Endodermal cell (in vitro differentiated cells): ENCODE results near the gene S100A1. TPM values are rescaled to one million over a fixed set of nuclear protein-coding genes. Genes with fewer than 3 reads are reported as not detected.

Source experiments
- DNase-seq: peaks from one replicate; pipeline ENCODE4 v3.0.0-alpha.2; 2017
- H3K27ac ChIP-seq: 2 replicates; pipeline ENCODE4 v1.5.1; 2013; ENCODE audit warnings: mild to moderate bottlenecking, low read depth, low read length, moderate library complexity
- H3K27me3 ChIP-seq: 2 replicates; pipeline ENCODE4 v1.6.1; 2013; ENCODE audit warnings: mild to moderate bottlenecking, low read length, moderate library complexity; ENCODE audit not compliant: insufficient read depth, control insufficient read depth, poor library complexity, severe bottlenecking
- H3K36me3 ChIP-seq: 2 replicates; pipeline ENCODE4 v1.7.0; 2013; ENCODE audit warnings: mild to moderate bottlenecking, low read length, moderate library complexity; ENCODE audit not compliant: control insufficient read depth, insufficient read depth
- H3K4me1 ChIP-seq: one replicate; pipeline ENCODE4 v1.7.0; 2013; ENCODE audit warnings: low read length; ENCODE audit not compliant: control insufficient read depth, insufficient read depth
- H3K4me3 ChIP-seq: 2 replicates; pipeline ENCODE4 v1.5.1; 2013; ENCODE audit warnings: mild to moderate bottlenecking, low read length, moderate library complexity
- H3K9ac ChIP-seq: 2 replicates; pipeline ENCODE4 v1.6.1; 2013; ENCODE audit warnings: mild to moderate bottlenecking, low read length, moderate library complexity; ENCODE audit not compliant: poor library complexity, severe bottlenecking; ENCODE audit errors: extremely low read depth
- H3K9me3 ChIP-seq: 2 replicates; pipeline ENCODE4 v1.6.1; 2013; ENCODE audit warnings: mild to moderate bottlenecking, low read length, moderate library complexity; ENCODE audit not compliant: control insufficient read depth
- H3K27ac Mint-ChIP-seq: 2 replicates; pipeline ENCODE4 v1.8.0; 2020; ENCODE audit warnings: mixed read lengths
- H3K27me3 Mint-ChIP-seq: 2 replicates; pipeline ENCODE4 v1.8.0; 2021; ENCODE audit warnings: mild to moderate bottlenecking, mixed read lengths; ENCODE audit not compliant: insufficient read depth
- H3K36me3 Mint-ChIP-seq: 2 replicates; pipeline ENCODE4 v1.8.0; 2020; ENCODE audit warnings: low read depth, mixed read lengths
- H3K4me1 Mint-ChIP-seq: 2 replicates; pipeline ENCODE4 v1.8.0; 2020; ENCODE audit warnings: mixed read lengths
- H3K4me3 Mint-ChIP-seq: 2 replicates; pipeline ENCODE4 v1.8.0; 2020; ENCODE audit warnings: mild to moderate bottlenecking, moderate library complexity, mixed read lengths
- H3K9me3 Mint-ChIP-seq: 2 replicates; pipeline ENCODE4 v1.8.0; 2020; ENCODE audit warnings: mild to moderate bottlenecking, mixed read lengths
- WGBS, 2 experiments: methylation state at CpG; one replicate each; pipeline versions ENCODE4 v1.1.5 to v1.1.7; 2013; ENCODE audit warnings: missing lambda C conversion rate in 2 of 2, mixed read lengths in 1 of 2; ENCODE audit not compliant: insufficient coverage in 1 of 2, insufficient read length in 1 of 2; 5-methylcytosine and 5-hydroxymethylcytosine counted together
- total RNA-seq, 2 donors: library from RNA; stranded (reverse); fragmentation: NEBNext Ultra II Directional in 1 of 2; extraction: Animal tissue kit (Norgen Biotek cat#: 25700) in 1 of 2; gene quantifications; 2 replicates in 1 of 2; 3 replicates in 1 of 2; pipeline ENCODE4 v1.2.1, GENCODE V29; 2021
- TF ChIP-seq, protein P1 (sequence below): fragments of 200-600 bp; sonication (generic); conservative IDR thresholded peaks from 2 replicates; pipeline ENCODE4 v1.5.0; 2021; ENCODE audit warnings: antibody characterized with exemption, mild to moderate bottlenecking

Gene S100A1
- total RNA-seq, 2 donors from 2014 or later: 1.8 to 5.0 TPM

DNA sequence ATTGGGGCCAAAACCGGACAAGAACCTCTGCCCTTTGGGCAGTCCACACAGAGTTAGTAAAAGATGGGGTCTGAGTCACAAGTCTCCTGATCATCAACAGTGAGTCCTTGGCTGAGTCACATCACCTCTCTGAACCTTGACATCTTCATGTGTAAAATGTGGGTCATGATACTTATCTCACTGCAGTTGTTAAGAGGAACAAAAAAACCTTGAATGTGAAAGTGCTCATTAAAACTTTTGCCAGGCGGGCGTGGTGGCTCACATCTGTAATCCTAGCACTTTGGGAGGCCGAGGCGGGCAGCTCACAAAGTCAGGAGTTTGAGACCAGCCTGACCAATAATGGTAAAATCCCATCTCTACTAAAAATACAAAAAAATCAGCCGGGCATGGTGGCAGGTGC lies 31.0 kb upstream of the S100A1 start:
- H3K4me3 Mint-ChIP-seq: no peak overlapping the region
- H3K27ac Mint-ChIP-seq: no peak overlapping the region
- no peak for DNase-seq

GRCh38 chr1:153598309-153599172 lies 29.7 kb upstream of the S100A1 start:
- Mint-ChIP-seq H3K4me1 (peaks cover 6% of the 10 kb centered on the region), H3K27ac (no peak overlapping the region), H3K4me3 (no peak overlapping the region), H3K36me3 (peaks cover 11% of the 10 kb centered on the region), H3K9me3 (no peaks in the 10 kb centered on the region), H3K27me3 (no peaks in the 10 kb centered on the region)
- Histone ChIP-seq H3K27ac (peak overlapping the region; percentile 76), H3K9me3 (no peaks in the 10 kb centered on the region), H3K36me3 (no peaks in the 10 kb centered on the region), H3K9ac (no peak overlapping the region), H3K27me3 (no peaks in the 10 kb centered on the region), H3K4me1 (no peaks in the 10 kb centered on the region), H3K4me3 (no peak overlapping the region)
- DNase-seq: peak; percentile 78
- TF ChIP-seq, protein P1, sequence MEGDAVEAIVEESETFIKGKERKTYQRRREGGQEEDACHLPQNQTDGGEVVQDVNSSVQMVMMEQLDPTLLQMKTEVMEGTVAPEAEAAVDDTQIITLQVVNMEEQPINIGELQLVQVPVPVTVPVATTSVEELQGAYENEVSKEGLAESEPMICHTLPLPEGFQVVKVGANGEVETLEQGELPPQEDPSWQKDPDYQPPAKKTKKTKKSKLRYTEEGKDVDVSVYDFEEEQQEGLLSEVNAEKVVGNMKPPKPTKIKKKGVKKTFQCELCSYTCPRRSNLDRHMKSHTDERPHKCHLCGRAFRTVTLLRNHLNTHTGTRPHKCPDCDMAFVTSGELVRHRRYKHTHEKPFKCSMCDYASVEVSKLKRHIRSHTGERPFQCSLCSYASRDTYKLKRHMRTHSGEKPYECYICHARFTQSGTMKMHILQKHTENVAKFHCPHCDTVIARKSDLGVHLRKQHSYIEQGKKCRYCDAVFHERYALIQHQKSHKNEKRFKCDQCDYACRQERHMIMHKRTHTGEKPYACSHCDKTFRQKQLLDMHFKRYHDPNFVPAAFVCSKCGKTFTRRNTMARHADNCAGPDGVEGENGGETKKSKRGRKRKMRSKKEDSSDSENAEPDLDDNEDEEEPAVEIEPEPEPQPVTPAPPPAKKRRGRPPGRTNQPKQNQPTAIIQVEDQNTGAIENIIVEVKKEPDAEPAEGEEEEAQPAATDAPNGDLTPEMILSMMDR: no peak
- 67 to 83% methylated on average over 2 to 7 of the region's 7 CpGs for WGBS, 2 experiments

More for the DNA sequence above, 31.0 kb upstream of the S100A1 start:
- H3K27me3 ChIP-seq: no peaks in the 10 kb centered on the region
- TF ChIP-seq, protein P1: no peak
- Mint-ChIP-seq H3K36me3 (peaks cover 11% of the 10 kb centered on the region), H3K27me3 (no peaks in the 10 kb centered on the region), H3K9me3 (no peaks in the 10 kb centered on the region), H3K4me1 (peaks cover 6% of the 10 kb centered on the region)
- no peak overlapping the region for H3K9ac ChIP-seq
- 92 to 95% methylated on average over 6 of the region's 6 CpGs for WGBS, 2 experiments
- H3K36me3 ChIP-seq: no peaks in the 10 kb centered on the region
- H3K9me3 ChIP-seq: no peaks in the 10 kb centered on the region
- H3K4me3 ChIP-seq: no peak overlapping the region
- H3K4me1 ChIP-seq: no peaks in the 10 kb centered on the region
- H3K27ac ChIP-seq: no peak overlapping the region

DNA sequence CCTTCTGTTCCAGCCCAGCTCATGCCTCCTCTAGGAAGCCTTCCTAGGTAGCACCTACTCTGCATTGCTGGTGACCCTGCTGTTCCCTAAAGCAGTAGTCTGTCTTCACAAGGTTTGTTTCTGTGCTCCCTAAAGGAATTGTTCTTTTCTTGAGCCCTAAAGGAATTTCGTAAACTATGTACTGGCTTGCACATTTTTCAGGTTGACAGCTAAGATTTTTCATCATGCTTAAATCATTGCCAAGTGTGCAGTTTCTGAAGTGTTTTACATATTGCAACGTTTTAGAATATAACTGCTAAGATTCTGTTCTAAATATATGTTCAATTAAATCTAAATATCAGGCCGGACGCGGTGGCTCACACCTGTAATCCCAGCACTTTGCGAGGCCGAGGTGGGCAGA lies 28.4 kb upstream of the S100A1 start:
- Mint-ChIP-seq H3K36me3 (peaks cover 11% of the 10 kb centered on the region), H3K9me3 (no peaks in the 10 kb centered on the region), H3K27me3 (no peaks in the 10 kb centered on the region), H3K27ac (no peak overlapping the region), H3K4me1 (peaks cover 7% of the 10 kb centered on the region), H3K4me3 (no peak overlapping the region)
- TF ChIP-seq, protein P1: no peak
- 97 to 100% methylated on average over 1 to 6 of the region's 7 CpGs for WGBS, 2 experiments
- no peaks in the 10 kb centered on the region for H3K4me1 ChIP-seq
- no peak overlapping the region for H3K4me3 ChIP-seq
- no peak overlapping the region for H3K27ac ChIP-seq
- peaks cover 1% of the 10 kb centered on the region for H3K36me3 ChIP-seq
- no peaks in the 10 kb centered on the region for H3K27me3 ChIP-seq
- no peak overlapping the region for H3K9ac ChIP-seq
- DNase-seq: no peak
- no peaks in the 10 kb centered on the region for H3K9me3 ChIP-seq
